HepG2 (cell line): ENCODE results near the gene DQX1. TPM values are rescaled to one million over a fixed set of nuclear protein-coding genes. Genes with fewer than 3 reads are reported as not detected.

Source experiments
- BRCA1 ChIP-seq: sonication (generic); formaldehyde crosslinking; IDR thresholded peaks from 2 replicates; pipeline ENCODE4 v1.4.0; 2020; ENCODE audit warnings: missing genetic modification reagents
- FIP1L1 ChIP-seq: fragments of 200-400 bp; formaldehyde crosslinking; IDR thresholded peaks from 2 replicates; pipeline ENCODE4 v1.6.1; 2018; ENCODE audit warnings: low read depth, mild to moderate bottlenecking, low read length, moderate library complexity, borderline replicate concordance; ENCODE audit not compliant: insufficient read depth
- HCFC1 ChIP-seq: fragments of 150-350 bp; IDR thresholded peaks from 2 replicates; pipeline ENCODE4 v1.6.1; 2014; ENCODE audit warnings: low read depth, low read length
- KDM1A ChIP-seq: IDR thresholded peaks from 2 replicates; pipeline ENCODE4 v1.6.1; 2016; ENCODE audit warnings: missing compliant biosample characterization
- PHB2 ChIP-seq: fragments of 450-650 bp; IDR thresholded peaks from 2 replicates; pipeline ENCODE4 v1.6.1; 2018; ENCODE audit not compliant: partially characterized antibody
- TAF1 ChIP-seq: sonication (generic); formaldehyde crosslinking; IDR thresholded peaks from 2 replicates; pipeline ENCODE4 v1.4.0; 2020; ENCODE audit warnings: missing genetic modification reagents
- ZNF335 ChIP-seq: sonication (generic); formaldehyde crosslinking; IDR thresholded peaks from 2 replicates; pipeline ENCODE4 v1.4.0; 2020; ENCODE audit warnings: missing genetic modification reagents
- ZNF510 ChIP-seq: sonication (generic); formaldehyde crosslinking; IDR thresholded peaks from 2 replicates; pipeline ENCODE4 v1.4.0; 2020; ENCODE audit warnings: low read depth, mild to moderate bottlenecking, missing genetic modification reagents
- ZNF572 ChIP-seq: sonication (generic); formaldehyde crosslinking; IDR thresholded peaks from 2 replicates; pipeline ENCODE4 v1.5.1; 2020; ENCODE audit warnings: mild to moderate bottlenecking, missing genetic modification reagents
- ZNF614 ChIP-seq: IDR thresholded peaks from 2 replicates; pipeline ENCODE4 v1.6.1; 2018; ENCODE audit warnings: missing biosample characterization, missing genetic modification reagents, inconsistent platforms, borderline replicate concordance
- polyA plus RNA-seq, 8 experiments: library from polyadenylated mRNA; depleted of rRNA in 3 of 8; stranded (reverse) in 7 of 8; unstranded in 1 of 8; fragments of >200 nt; fragmentation: Illumina TruSeq in 4 of 8; extraction: Trizol in 4 of 8; gene quantifications; 2 replicates each; pipeline versions ENCODE4 v1.2.1 to v1.2.3, GENCODE V29; 2011 to 2016; ENCODE audit warnings: low read depth in 4 of 8, missing spikeins in 1 of 8, mixed read lengths in 1 of 8; ENCODE audit not compliant: insufficient read depth in 1 of 8
- total RNA-seq, 5 experiments: library from RNA; depleted of rRNA; stranded (reverse); fragments of >200 nt; fragmentation: Illumina TruSeq; extraction: Trizol; gene quantifications; 2 replicates each; pipeline ENCODE4 v1.2.3, GENCODE V29; 2016; ENCODE audit warnings: low read depth in 1 of 5
- TF ChIP-seq, protein P1 (sequence below): sonication (generic); formaldehyde crosslinking; IDR thresholded peaks from 2 replicates; pipeline ENCODE4 v1.8.0; 2022; ENCODE audit warnings: mild to moderate bottlenecking, missing genetic modification reagents
- TF ChIP-seq, protein P2 (sequence below): sonication (generic); formaldehyde crosslinking; IDR thresholded peaks from 2 replicates; pipeline ENCODE4 v1.9.0; 2022; ENCODE audit warnings: missing genetic modification reagents, mild to moderate bottlenecking, borderline replicate concordance
- TF ChIP-seq, protein P3 (sequence below): sonication (generic); formaldehyde crosslinking; conservative IDR thresholded peaks from 2 replicates; pipeline ENCODE4 v1.4.0; 2020; ENCODE audit warnings: missing genetic modification reagents
- TF ChIP-seq, protein P4 (sequence below): sonication (generic); formaldehyde crosslinking; IDR thresholded peaks from 2 replicates; pipeline ENCODE4 v1.5.1; 2020; ENCODE audit warnings: missing genetic modification reagents, mild to moderate bottlenecking, borderline replicate concordance
- TF ChIP-seq, protein P5 (sequence below): sonication (generic); formaldehyde crosslinking; IDR thresholded peaks from 2 replicates; pipeline ENCODE4 v1.9.0; 2021; ENCODE audit warnings: missing genetic modification reagents, borderline replicate concordance
- TF ChIP-seq, protein P6 (sequence below), 2 experiments: IDR thresholded peaks; 2 replicates each; pipeline ENCODE4 v1.6.1; 2011 to 2012; ENCODE audit warnings: low read length in 2 of 2, borderline replicate concordance in 1 of 2, low read depth in 1 of 2, mild to moderate bottlenecking in 1 of 2, moderate library complexity in 1 of 2

The DQX1 gene
- total and polyA plus RNA-seq, 2 of the 13 experiments (the other 11 are each of a cell fraction or from before 2014, with no cell fraction given), result 27.6 to 89.8 TPM

DNA sequence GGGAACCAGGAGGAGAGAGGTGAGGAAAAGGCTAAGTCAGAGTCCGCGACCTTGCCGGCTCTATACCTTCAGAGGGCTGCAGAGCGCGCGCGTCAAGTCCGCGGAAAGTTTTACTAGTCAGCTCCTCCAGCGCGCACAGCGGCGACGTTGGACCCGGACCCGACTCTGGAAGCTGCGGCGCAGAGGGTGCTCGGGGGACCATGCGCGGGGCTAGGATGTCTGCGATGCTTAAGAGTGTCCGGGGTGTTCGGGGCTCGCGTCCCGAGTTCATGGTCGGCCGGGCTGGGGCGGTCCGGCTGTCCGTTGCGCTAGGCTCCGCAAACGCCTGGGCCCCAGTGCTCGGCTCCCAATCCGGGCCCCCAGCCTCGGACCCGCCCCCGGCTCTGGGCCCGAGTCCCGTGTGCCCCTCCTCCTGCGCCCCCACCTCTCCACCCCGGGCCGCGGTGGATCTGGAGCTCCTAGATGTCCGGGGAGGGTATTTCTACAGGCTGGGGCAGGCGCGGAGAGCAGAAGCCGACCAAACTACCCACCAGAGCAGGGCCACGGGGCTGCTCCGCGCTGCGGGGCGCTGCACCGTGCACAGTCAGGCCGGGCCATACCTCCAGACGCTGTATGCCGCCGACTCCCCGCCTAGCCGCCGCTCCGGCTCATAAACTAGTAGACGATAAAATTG lies 26.6 kb downstream of the DQX1 start, which contains the start of gene LBX2 (continued):
- TF ChIP-seq, protein P1, sequence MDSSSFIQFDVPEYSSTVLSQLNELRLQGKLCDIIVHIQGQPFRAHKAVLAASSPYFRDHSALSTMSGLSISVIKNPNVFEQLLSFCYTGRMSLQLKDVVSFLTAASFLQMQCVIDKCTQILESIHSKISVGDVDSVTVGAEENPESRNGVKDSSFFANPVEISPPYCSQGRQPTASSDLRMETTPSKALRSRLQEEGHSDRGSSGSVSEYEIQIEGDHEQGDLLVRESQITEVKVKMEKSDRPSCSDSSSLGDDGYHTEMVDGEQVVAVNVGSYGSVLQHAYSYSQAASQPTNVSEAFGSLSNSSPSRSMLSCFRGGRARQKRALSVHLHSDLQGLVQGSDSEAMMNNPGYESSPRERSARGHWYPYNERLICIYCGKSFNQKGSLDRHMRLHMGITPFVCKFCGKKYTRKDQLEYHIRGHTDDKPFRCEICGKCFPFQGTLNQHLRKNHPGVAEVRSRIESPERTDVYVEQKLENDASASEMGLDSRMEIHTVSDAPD (CRISPR knock-in tag), result no peak
- TF ChIP-seq ZNF572 (no peak), FIP1L1 (no peak), ZNF614 (CRISPR knock-in tag) (no peak), BRCA1 (CRISPR knock-in tag) (no peak), HCFC1 (no peak), ZNF335 (CRISPR knock-in tag) (no peak), TAF1 (CRISPR knock-in tag) (peak; percentile 29; the same call in 1 of the 2 replicates), ZNF510 (CRISPR knock-in tag) (no peak), PHB2 (no peak), KDM1A (no peak)
- TF ChIP-seq, protein P2, sequence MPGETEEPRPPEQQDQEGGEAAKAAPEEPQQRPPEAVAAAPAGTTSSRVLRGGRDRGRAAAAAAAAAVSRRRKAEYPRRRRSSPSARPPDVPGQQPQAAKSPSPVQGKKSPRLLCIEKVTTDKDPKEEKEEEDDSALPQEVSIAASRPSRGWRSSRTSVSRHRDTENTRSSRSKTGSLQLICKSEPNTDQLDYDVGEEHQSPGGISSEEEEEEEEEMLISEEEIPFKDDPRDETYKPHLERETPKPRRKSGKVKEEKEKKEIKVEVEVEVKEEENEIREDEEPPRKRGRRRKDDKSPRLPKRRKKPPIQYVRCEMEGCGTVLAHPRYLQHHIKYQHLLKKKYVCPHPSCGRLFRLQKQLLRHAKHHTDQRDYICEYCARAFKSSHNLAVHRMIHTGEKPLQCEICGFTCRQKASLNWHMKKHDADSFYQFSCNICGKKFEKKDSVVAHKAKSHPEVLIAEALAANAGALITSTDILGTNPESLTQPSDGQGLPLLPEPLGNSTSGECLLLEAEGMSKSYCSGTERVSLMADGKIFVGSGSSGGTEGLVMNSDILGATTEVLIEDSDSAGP, result peak; percentile 60; the same call in 1 of the 2 replicates
- TF ChIP-seq, protein P3, sequence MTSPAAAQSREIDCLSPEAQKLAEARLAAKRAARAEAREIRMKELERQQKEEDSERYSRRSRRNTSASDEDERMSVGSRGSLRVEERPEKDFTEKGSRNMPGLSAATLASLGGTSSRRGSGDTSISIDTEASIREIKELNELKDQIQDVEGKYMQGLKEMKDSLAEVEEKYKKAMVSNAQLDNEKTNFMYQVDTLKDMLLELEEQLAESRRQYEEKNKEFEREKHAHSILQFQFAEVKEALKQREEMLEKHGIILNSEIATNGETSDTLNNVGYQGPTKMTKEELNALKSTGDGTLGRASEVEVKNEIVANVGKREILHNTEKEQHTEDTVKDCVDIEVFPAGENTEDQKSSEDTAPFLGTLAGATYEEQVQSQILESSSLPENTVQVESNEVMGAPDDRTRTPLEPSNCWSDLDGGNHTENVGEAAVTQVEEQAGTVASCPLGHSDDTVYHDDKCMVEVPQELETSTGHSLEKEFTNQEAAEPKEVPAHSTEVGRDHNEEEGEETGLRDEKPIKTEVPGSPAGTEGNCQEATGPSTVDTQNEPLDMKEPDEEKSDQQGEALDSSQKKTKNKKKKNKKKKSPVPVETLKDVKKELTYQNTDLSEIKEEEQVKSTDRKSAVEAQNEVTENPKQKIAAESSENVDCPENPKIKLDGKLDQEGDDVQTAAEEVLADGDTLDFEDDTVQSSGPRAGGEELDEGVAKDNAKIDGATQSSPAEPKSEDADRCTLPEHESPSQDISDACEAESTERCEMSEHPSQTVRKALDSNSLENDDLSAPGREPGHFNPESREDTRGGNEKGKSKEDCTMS (CRISPR knock-in tag), result no peak
- TF ChIP-seq, protein P4, sequence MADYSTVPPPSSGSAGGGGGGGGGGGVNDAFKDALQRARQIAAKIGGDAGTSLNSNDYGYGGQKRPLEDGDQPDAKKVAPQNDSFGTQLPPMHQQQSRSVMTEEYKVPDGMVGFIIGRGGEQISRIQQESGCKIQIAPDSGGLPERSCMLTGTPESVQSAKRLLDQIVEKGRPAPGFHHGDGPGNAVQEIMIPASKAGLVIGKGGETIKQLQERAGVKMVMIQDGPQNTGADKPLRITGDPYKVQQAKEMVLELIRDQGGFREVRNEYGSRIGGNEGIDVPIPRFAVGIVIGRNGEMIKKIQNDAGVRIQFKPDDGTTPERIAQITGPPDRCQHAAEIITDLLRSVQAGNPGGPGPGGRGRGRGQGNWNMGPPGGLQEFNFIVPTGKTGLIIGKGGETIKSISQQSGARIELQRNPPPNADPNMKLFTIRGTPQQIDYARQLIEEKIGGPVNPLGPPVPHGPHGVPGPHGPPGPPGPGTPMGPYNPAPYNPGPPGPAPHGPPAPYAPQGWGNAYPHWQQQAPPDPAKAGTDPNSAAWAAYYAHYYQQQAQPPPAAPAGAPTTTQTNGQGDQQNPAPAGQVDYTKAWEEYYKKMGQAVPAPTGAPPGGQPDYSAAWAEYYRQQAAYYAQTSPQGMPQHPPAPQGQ (CRISPR knock-in tag), result no peak
- TF ChIP-seq, protein P5, sequence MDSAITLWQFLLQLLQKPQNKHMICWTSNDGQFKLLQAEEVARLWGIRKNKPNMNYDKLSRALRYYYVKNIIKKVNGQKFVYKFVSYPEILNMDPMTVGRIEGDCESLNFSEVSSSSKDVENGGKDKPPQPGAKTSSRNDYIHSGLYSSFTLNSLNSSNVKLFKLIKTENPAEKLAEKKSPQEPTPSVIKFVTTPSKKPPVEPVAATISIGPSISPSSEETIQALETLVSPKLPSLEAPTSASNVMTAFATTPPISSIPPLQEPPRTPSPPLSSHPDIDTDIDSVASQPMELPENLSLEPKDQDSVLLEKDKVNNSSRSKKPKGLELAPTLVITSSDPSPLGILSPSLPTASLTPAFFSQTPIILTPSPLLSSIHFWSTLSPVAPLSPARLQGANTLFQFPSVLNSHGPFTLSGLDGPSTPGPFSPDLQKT, result no peak
- TF ChIP-seq, protein P6, sequence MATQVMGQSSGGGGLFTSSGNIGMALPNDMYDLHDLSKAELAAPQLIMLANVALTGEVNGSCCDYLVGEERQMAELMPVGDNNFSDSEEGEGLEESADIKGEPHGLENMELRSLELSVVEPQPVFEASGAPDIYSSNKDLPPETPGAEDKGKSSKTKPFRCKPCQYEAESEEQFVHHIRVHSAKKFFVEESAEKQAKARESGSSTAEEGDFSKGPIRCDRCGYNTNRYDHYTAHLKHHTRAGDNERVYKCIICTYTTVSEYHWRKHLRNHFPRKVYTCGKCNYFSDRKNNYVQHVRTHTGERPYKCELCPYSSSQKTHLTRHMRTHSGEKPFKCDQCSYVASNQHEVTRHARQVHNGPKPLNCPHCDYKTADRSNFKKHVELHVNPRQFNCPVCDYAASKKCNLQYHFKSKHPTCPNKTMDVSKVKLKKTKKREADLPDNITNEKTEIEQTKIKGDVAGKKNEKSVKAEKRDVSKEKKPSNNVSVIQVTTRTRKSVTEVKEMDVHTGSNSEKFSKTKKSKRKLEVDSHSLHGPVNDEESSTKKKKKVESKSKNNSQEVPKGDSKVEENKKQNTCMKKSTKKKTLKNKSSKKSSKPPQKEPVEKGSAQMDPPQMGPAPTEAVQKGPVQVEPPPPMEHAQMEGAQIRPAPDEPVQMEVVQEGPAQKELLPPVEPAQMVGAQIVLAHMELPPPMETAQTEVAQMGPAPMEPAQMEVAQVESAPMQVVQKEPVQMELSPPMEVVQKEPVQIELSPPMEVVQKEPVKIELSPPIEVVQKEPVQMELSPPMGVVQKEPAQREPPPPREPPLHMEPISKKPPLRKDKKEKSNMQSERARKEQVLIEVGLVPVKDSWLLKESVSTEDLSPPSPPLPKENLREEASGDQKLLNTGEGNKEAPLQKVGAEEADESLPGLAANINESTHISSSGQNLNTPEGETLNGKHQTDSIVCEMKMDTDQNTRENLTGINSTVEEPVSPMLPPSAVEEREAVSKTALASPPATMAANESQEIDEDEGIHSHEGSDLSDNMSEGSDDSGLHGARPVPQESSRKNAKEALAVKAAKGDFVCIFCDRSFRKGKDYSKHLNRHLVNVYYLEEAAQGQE (IDR thresholded peaks at IDR 0.05; ENCODE audit: borderline replicate concordance in 1 of 2, low read depth in 1 of 2, low read length in 2 of 2), result no peak
